HepG2 (cell line): ENCODE results near the gene KLF3. TPM values are rescaled to one million over a fixed set of nuclear protein-coding genes. Genes with fewer than 3 reads are reported as not detected.

Experiments used
- ARHGAP35 ChIP-seq: sonication (generic); formaldehyde crosslinking; IDR thresholded peaks from 2 replicates; pipeline ENCODE4 v1.9.0; 2022; ENCODE audit warnings: mild to moderate bottlenecking, inconsistent platforms, moderate library complexity, missing genetic modification reagents, borderline replicate concordance
- ARNT2 ChIP-seq: sonication (generic); formaldehyde crosslinking; IDR thresholded peaks from 2 replicates; pipeline ENCODE4 v1.8.0; 2022; ENCODE audit warnings: mild to moderate bottlenecking, low read depth, missing genetic modification reagents, moderate library complexity
- CSRNP2 ChIP-seq: sonication (generic); formaldehyde crosslinking; conservative IDR thresholded peaks from 2 replicates; pipeline ENCODE4 v1.8.0; 2022; ENCODE audit warnings: low read depth, missing genetic modification reagents
- EZH2 ChIP-seq: conservative IDR thresholded peaks from 2 replicates; pipeline ENCODE4 v1.6.1; 2012; ENCODE audit warnings: mild to moderate bottlenecking, low read depth, low read length, moderate library complexity
- FOSL2 ChIP-seq: sonication (generic); formaldehyde crosslinking; IDR thresholded peaks from 2 replicates; pipeline ENCODE4 v1.4.0; 2020; ENCODE audit warnings: missing genetic modification reagents
- GFI1 ChIP-seq: sonication (generic); formaldehyde crosslinking; IDR thresholded peaks from 2 replicates; pipeline ENCODE4 v1.5.0; 2020; ENCODE audit warnings: missing genetic modification reagents, mild to moderate bottlenecking, borderline replicate concordance
- HOMEZ ChIP-seq: IDR thresholded peaks from 2 replicates; pipeline ENCODE4 v1.6.1; 2016; ENCODE audit warnings: low read depth
- HOXA3 ChIP-seq: sonication (generic); formaldehyde crosslinking; IDR thresholded peaks from 2 replicates; pipeline ENCODE4 v1.5.0; 2020; ENCODE audit warnings: missing genetic modification reagents
- IRF2 ChIP-seq: IDR thresholded peaks from 2 replicates; pipeline ENCODE4 v1.6.1; 2018; ENCODE audit warnings: missing genetic modification reagents, missing compliant biosample characterization
- JDP2 ChIP-seq: sonication (generic); formaldehyde crosslinking; IDR thresholded peaks from 2 replicates; pipeline ENCODE4 v1.8.1; 2022; ENCODE audit warnings: missing genetic modification reagents, borderline replicate concordance
- MAF1 ChIP-seq: sonication (generic); formaldehyde crosslinking; IDR thresholded peaks from 2 replicates; pipeline ENCODE4 v1.5.0; 2020; ENCODE audit warnings: missing genetic modification reagents, borderline replicate concordance
- NFATC3 ChIP-seq: sonication (generic); formaldehyde crosslinking; IDR thresholded peaks from 2 replicates; pipeline ENCODE4 v1.5.1; 2020; ENCODE audit warnings: mild to moderate bottlenecking, missing genetic modification reagents
- PAWR ChIP-seq: sonication (generic); formaldehyde crosslinking; IDR thresholded peaks from 2 replicates; pipeline ENCODE4 v1.4.0; 2020; ENCODE audit warnings: missing genetic modification reagents, mild to moderate bottlenecking, borderline replicate concordance
- RARA ChIP-seq: IDR thresholded peaks from 2 replicates; pipeline ENCODE4 v1.6.1; 2016; ENCODE audit warnings: missing genetic modification reagents, missing compliant biosample characterization
- SRSF9 ChIP-seq: fragments of 200-400 bp; formaldehyde crosslinking; IDR thresholded peaks from 2 replicates; pipeline ENCODE4 v1.6.1; 2018; ENCODE audit warnings: borderline replicate concordance, mild to moderate bottlenecking, low read depth, low read length; ENCODE audit not compliant: insufficient read depth, poor library complexity, severe bottlenecking
- ZNF180 ChIP-seq: sonication (generic); formaldehyde crosslinking; IDR thresholded peaks from 2 replicates; pipeline ENCODE4 v1.4.0; 2020; ENCODE audit warnings: low read depth, missing genetic modification reagents, borderline replicate concordance
- ZNF282 ChIP-seq: fragments of 450-650 bp; IDR thresholded peaks from 2 replicates; pipeline ENCODE4 v1.6.1; 2018; ENCODE audit not compliant: partially characterized antibody
- ZNF367 ChIP-seq: sonication (generic); formaldehyde crosslinking; IDR thresholded peaks from 2 replicates; pipeline ENCODE4 v1.4.0; 2020; ENCODE audit warnings: missing genetic modification reagents, borderline replicate concordance
- ZNF615 ChIP-seq: sonication (generic); formaldehyde crosslinking; IDR thresholded peaks from 2 replicates; pipeline ENCODE4 v1.5.0; 2020; ENCODE audit warnings: mild to moderate bottlenecking, missing genetic modification reagents, borderline replicate concordance
- ZNF7 ChIP-seq: IDR thresholded peaks from 2 replicates; pipeline ENCODE4 v1.6.1; 2016; ENCODE audit warnings: missing biosample characterization, missing genetic modification reagents
- ZNF761 ChIP-seq: sonication (generic); formaldehyde crosslinking; conservative IDR thresholded peaks from 2 replicates; pipeline ENCODE4 v1.4.0; 2020; ENCODE audit warnings: mild to moderate bottlenecking, missing genetic modification reagents
- polyA plus RNA-seq, 8 experiments: library from polyadenylated mRNA; depleted of rRNA in 3 of 8; stranded (reverse) in 7 of 8; unstranded in 1 of 8; fragments of >200 nt; fragmentation: Illumina TruSeq in 4 of 8; extraction: Trizol in 4 of 8; gene quantifications; 2 replicates each; pipeline versions ENCODE4 v1.2.1 to v1.2.3, GENCODE V29; 2011 to 2016; ENCODE audit warnings: low read depth in 4 of 8, missing spikeins in 1 of 8, mixed read lengths in 1 of 8; ENCODE audit not compliant: insufficient read depth in 1 of 8
- total RNA-seq, 5 experiments: library from RNA; depleted of rRNA; stranded (reverse); fragments of >200 nt; fragmentation: Illumina TruSeq; extraction: Trizol; gene quantifications; 2 replicates each; pipeline ENCODE4 v1.2.3, GENCODE V29; 2016; ENCODE audit warnings: low read depth in 1 of 5
- TF ChIP-seq, protein P1 (sequence below): sonication (generic); formaldehyde crosslinking; IDR thresholded peaks from 2 replicates; pipeline ENCODE4 v1.4.0; 2020; ENCODE audit warnings: missing genetic modification reagents
- TF ChIP-seq, protein P2 (sequence below), 2 experiments: fragments of 450-650 bp in 1 of 2; sonication (generic) in 1 of 2; formaldehyde crosslinking; IDR thresholded peaks; 2 replicates each; pipeline versions ENCODE4 v1.5.0 to v1.8.0; 2020 to 2022; ENCODE audit warnings: mild to moderate bottlenecking in 1 of 2, missing genetic modification reagents in 1 of 2
- TF ChIP-seq, protein P3 (sequence below): sonication (generic); formaldehyde crosslinking; IDR thresholded peaks from 2 replicates; pipeline ENCODE4 v1.8.0; 2022; ENCODE audit warnings: mild to moderate bottlenecking, missing genetic modification reagents, moderate library complexity

The KLF3 gene
- total and polyA plus RNA-seq, 2 of the 13 experiments (the other 11 are each of a cell fraction or from before 2014, with no cell fraction given) = 29.1 to 37.8 TPM

GRCh38 chr4:38667085-38667893, 3.3 kb downstream of the KLF3 start (continued):
- TF ChIP-seq GFI1 (CRISPR knock-in tag) (peak; percentile 66; the same call in 1 of the 2 replicates), RARA (CRISPR knock-in tag) (peak; percentile 75), ZNF761 (peak; percentile 76; the same call in 1 of the 2 replicates), ZNF615 (CRISPR knock-in tag) (no peak), HOXA3 (CRISPR knock-in tag) (peak; percentile 89), PAWR (no peak), ZNF180 (CRISPR knock-in tag) (no peak), ZNF7 (no peak), SRSF9 (no peak), ZNF282 (no peak), CSRNP2 (CRISPR knock-in tag) (no peak), ARNT2 (CRISPR knock-in tag) (0 out of 2 replicates have a peak, but pooled peaks have one; percentile 42), NFATC3 (CRISPR knock-in tag) (no peak), IRF2 (CRISPR knock-in tag) (peak; percentile 82; the same call in 1 of the 2 replicates), ZNF367 (CRISPR knock-in tag) (no peak), ARHGAP35 (CRISPR knock-in tag) (no peak), HOMEZ (CRISPR knock-in tag) (peak; percentile 58; the same call in 1 of the 2 replicates), EZH2 (no peak), JDP2 (CRISPR knock-in tag) (no peak), FOSL2 (peak; percentile 81), MAF1 (CRISPR knock-in tag) (no peak)
- TF ChIP-seq, protein P1, sequence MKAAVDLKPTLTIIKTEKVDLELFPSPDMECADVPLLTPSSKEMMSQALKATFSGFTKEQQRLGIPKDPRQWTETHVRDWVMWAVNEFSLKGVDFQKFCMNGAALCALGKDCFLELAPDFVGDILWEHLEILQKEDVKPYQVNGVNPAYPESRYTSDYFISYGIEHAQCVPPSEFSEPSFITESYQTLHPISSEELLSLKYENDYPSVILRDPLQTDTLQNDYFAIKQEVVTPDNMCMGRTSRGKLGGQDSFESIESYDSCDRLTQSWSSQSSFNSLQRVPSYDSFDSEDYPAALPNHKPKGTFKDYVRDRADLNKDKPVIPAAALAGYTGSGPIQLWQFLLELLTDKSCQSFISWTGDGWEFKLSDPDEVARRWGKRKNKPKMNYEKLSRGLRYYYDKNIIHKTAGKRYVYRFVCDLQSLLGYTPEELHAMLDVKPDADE (CRISPR knock-in tag) = no peak
- TF ChIP-seq, protein P2, sequence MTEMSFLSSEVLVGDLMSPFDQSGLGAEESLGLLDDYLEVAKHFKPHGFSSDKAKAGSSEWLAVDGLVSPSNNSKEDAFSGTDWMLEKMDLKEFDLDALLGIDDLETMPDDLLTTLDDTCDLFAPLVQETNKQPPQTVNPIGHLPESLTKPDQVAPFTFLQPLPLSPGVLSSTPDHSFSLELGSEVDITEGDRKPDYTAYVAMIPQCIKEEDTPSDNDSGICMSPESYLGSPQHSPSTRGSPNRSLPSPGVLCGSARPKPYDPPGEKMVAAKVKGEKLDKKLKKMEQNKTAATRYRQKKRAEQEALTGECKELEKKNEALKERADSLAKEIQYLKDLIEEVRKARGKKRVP (CRISPR knock-in tag; IDR thresholded peaks at IDR 0.05) = peak in 1 of 2 experiments; percentile 95; a peak in 2 of 4 replicates
- TF ChIP-seq, protein P3, sequence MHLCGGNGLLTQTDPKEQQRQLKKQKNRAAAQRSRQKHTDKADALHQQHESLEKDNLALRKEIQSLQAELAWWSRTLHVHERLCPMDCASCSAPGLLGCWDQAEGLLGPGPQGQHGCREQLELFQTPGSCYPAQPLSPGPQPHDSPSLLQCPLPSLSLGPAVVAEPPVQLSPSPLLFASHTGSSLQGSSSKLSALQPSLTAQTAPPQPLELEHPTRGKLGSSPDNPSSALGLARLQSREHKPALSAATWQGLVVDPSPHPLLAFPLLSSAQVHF (CRISPR knock-in tag) = no peak
